PC-3 (cell line): ENCODE measurements around the gene TOLLIP. TPM values are rescaled to one million over a fixed set of nuclear protein-coding genes. Genes with fewer than 3 reads are reported as not detected.

Source experiments
- ATAC-seq: fragments of 200-7000 bp; cut with Tn5 transposase; 2 replicates; pipeline ENCODE4 v1.9.1; 2020; ENCODE audit warnings: mild to moderate bottlenecking, moderate library complexity
- BruUV-seq: library from RNA; stranded (reverse); fragments of 400-500 nt; replicated peaks from 2 replicates; lab custom pipeline; 2021; lab: Mats Ljungman, UMichigan
- CTCF ChIA-PET: fragments of 300-600 bp; sonication (Branson Sonifier 250); formaldehyde crosslinking; loops from one replicate; lab custom pipeline; 2022; ENCODE audit warnings: antibody characterized with exemption; lab: Charles Lee
- POLR2A ChIA-PET: fragments of 300-600 bp; sonication (Branson Sonifier 250); formaldehyde crosslinking; loops from one replicate; lab custom pipeline; 2022; ENCODE audit warnings: antibody characterized with exemption; ENCODE audit not compliant: unreplicated experiment; lab: Charles Lee
- DNase-seq: peaks from one replicate; pipeline ENCODE4 v3.0.0-alpha.2; 2015
- H2AFZ ChIP-seq: fragments of 300-600 bp; sonication (generic); 2 replicates; pipeline ENCODE4 v1.6.0; 2016; ENCODE audit warnings: antibody characterized with exemption, low read length
- H3F3A ChIP-seq: fragments of 300-600 bp; sonication (generic); one replicate; pipeline ENCODE4 v1.6.0; 2017; ENCODE audit warnings: antibody characterized with exemption, low read length, control low read depth, mild to moderate bottlenecking; ENCODE audit not compliant: unreplicated experiment
- H3K27ac ChIP-seq: fragments of 300-600 bp; sonication (generic); 2 replicates; pipeline ENCODE4 v1.5.1; 2016; ENCODE audit warnings: mild to moderate bottlenecking, low read length
- H3K27me3 ChIP-seq: fragments of 300-600 bp; sonication (generic); 2 replicates; pipeline ENCODE4 v1.6.1; 2016; ENCODE audit warnings: low read length, mixed read lengths
- H3K36me3 ChIP-seq: fragments of 300-600 bp; sonication (generic); 2 replicates; pipeline ENCODE4 v1.6.1; 2016; ENCODE audit warnings: low read depth, mixed run types, low read length, mixed read lengths
- H3K4me1 ChIP-seq: fragments of 300-600 bp; sonication (generic); 2 replicates; pipeline ENCODE4 v1.5.1; 2016; ENCODE audit warnings: low read length; ENCODE audit not compliant: insufficient read depth
- H3K4me2 ChIP-seq: fragments of 300-600 bp; sonication (generic); 2 replicates; pipeline ENCODE4 v1.6.0; 2016; ENCODE audit warnings: low read length
- H3K4me3 ChIP-seq: fragments of 300-600 bp; sonication (generic); 2 replicates; pipeline ENCODE4 v1.5.1; 2016; ENCODE audit warnings: mild to moderate bottlenecking, low read length, mixed read lengths
- H3K79me2 ChIP-seq: fragments of 300-600 bp; sonication (generic); 2 replicates; pipeline ENCODE4 v1.6.1; 2017; ENCODE audit warnings: low read length, mixed read lengths
- H3K9ac ChIP-seq: fragments of 300-600 bp; sonication (generic); 2 replicates; pipeline ENCODE4 v1.6.0; 2016; ENCODE audit warnings: mild to moderate bottlenecking, low read length
- H3K9me2 ChIP-seq: fragments of 300-600 bp; sonication (generic); replicated peaks from 2 replicates; pipeline ENCODE4 v1.6.1; 2016; ENCODE audit warnings: mixed run types, low read length, mixed read lengths
- H3K9me3 ChIP-seq: fragments of 300-600 bp; sonication (generic); 2 replicates; pipeline ENCODE4 v1.6.1; 2016; ENCODE audit warnings: low read length, mixed read lengths
- H4K20me1 ChIP-seq: fragments of 300-600 bp; sonication (generic); 2 replicates; pipeline ENCODE4 v1.6.1; 2016; ENCODE audit warnings: low read length, mixed read lengths
- CTCF ChIP-seq: fragments of 300-600 bp; sonication (generic); conservative IDR thresholded peaks from 2 replicates; pipeline ENCODE4 v1.5.1; 2017; ENCODE audit warnings: antibody characterized with exemption, low read depth, mild to moderate bottlenecking, low read length
- EZH2 ChIP-seq: fragments of 300-600 bp; sonication (generic); IDR thresholded peaks from one replicate; pipeline ENCODE4 v1.6.1; 2017; ENCODE audit warnings: antibody characterized with exemption, mild to moderate bottlenecking, low read length; ENCODE audit not compliant: unreplicated experiment
- EZH2phosphoT487 ChIP-seq: fragments of 300-600 bp; sonication (generic); IDR thresholded peaks from 2 replicates; pipeline ENCODE4 v1.6.1; 2018; ENCODE audit warnings: mild to moderate bottlenecking, antibody characterized with exemption, low read length, borderline replicate concordance
- intact Hi-C: fragments of 100-400 bp; cut with micrococcal nuclease; formaldehyde crosslinking; loops from 2 replicates; pipeline ENCODE4 v1.9.0; 2023
- total RNA-seq: library from RNA; depleted of rRNA; stranded (reverse); fragments of >200 nt; gene quantifications from 2 replicates; pipeline ENCODE4 v1.2.3, GENCODE V29; 2014

TOLLIP gene
- total RNA-seq, 1 experiment from 2014 or later = 43.2 TPM

DNA sequence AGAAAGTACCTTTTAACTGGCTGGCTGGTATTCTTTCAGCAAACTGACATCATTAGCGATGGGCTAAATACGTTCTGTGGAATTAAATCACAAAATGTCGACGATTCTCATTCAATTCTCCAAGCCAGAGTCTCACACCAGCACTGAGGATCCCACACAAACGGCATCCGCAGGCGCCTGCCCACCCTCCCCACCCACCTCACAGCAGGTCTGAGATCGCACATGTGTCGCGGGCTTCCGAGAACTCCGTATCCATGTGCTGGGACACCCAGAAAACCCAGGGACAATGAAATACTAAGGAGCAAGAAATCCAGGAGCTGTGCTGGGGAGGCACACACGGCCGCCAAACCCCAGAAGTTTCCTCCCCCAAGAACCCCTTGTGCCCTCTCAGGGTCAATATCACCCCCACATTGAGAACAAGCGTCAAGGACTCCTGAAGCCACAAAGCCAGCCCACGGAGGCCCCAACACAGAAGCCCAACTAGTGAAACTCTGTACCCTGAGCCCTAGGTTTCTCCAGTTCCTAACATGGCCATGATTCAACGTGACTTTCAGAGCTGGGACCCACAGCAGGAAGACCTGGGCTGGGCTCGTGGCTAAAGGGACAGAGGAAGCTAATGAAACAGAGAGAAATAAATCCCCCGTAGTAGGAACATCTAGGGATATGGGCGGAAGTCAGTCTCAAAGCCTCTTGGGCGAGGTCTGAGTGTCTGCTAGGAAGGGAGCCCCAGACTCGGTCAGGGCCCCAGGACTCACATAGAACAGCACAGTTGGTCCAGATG lies 8.0 kb downstream of the TOLLIP start:
- Histone ChIP-seq H3K27ac (no peak overlapping the region), H3K9ac (no peak overlapping the region), H3F3A (no peaks in the 10 kb centered on the region), H2AFZ (no peak overlapping the region), H3K4me3 (no peak overlapping the region), H3K36me3 (no peaks in the 10 kb centered on the region; the same call in 1 of the 2 replicates), H3K9me2 (no peaks in the 10 kb centered on the region), H3K9me3 (no peaks in the 10 kb centered on the region), H4K20me1 (peaks cover 6% of the 10 kb centered on the region; the same call in 1 of the 2 replicates), H3K27me3 (no peaks in the 10 kb centered on the region), H3K79me2 (peaks cover 92% of the 10 kb centered on the region), H3K4me2 (no peak overlapping the region), H3K4me1 (peaks cover 18% of the 10 kb centered on the region)
- TF ChIP-seq EZH2phosphoT487 (no peak), CTCF (no peak), EZH2 (no peak)
- ATAC-seq = no peak
- no TSS peak for BruUV-seq
- intact Hi-C loops = loop anchor here (10.0 kb wide), 1 partner anchor 83 kb away; the partner anchor contains the start of gene BRSK2
- ChIA-PET POLR2A (no interaction called here), CTCF (no interaction called here)
- no peak for DNase-seq

- no peaks in the 10 kb centered on the region; the same call in 1 of the 2 replicates for H3K36me3 ChIP-seq
- H2AFZ ChIP-seq = no peak overlapping the region
- ChIA-PET CTCF (no interaction called here), POLR2A (no interaction called here)
- BruUV-seq = no TSS peak
- H3K4me2 ChIP-seq = no peak overlapping the region
- no peak for TF ChIP-seq CTCF
- TF ChIP-seq EZH2phosphoT487 = no peak
- TF ChIP-seq EZH2 = no peak
- H3K27me3 ChIP-seq = no peaks in the 10 kb centered on the region
- no peak overlapping the region for H3K4me3 ChIP-seq
- H3K9me2 ChIP-seq = no peaks in the 10 kb centered on the region
- H3K4me1 ChIP-seq = peaks cover 18% of the 10 kb centered on the region
- H3K9ac ChIP-seq = no peak overlapping the region
- DNase-seq (no peak), ATAC-seq (no peak)
- H3K27ac ChIP-seq = no peak overlapping the region
- peaks cover 90% of the 10 kb centered on the region for H3K79me2 ChIP-seq
- H3K9me3 ChIP-seq = no peaks in the 10 kb centered on the region
- intact Hi-C loops = loop anchor here (10.0 kb wide), 1 partner anchor 84 kb away; the partner anchor contains the start of gene BRSK2
- H4K20me1 ChIP-seq = peaks cover 6% of the 10 kb centered on the region; the same call in 1 of the 2 replicates
- H3F3A ChIP-seq = no peaks in the 10 kb centered on the region
Measured at GRCh38 chr11:1300569-1301187, 8.8 kb downstream of the TOLLIP start.
